Endometrial microvascular endothelial cells (primary cell): ENCODE measurements around the gene PID1. TPM values are rescaled to one million over a fixed set of nuclear protein-coding genes. Genes with fewer than 3 reads are reported as not detected.

ENCODE experiments used
- in situ Hi-C: cut with HindIII; loops from 2 replicates; pipeline ENCODE4 v1.10.0; 2017; ENCODE audit warnings: low sequenced_read_pairs, low pct_unique_long_range_greater_than_20kb; ENCODE audit errors: inconsistent ontology term
- total RNA-seq: library from RNA; depleted of rRNA; stranded (reverse); fragments of >200 nt; gene quantifications from one replicate; pipeline ENCODE4 v1.2.3, GENCODE V29; 2015; ENCODE audit errors: inconsistent ontology term

PID1 gene
- total RNA-seq, 1 donor from 2014 or later, result 0.28 TPM

GRCh38 chr2:229267080-229267479, 4.0 kb downstream of the PID1 start:
- in situ Hi-C loops, result no loop called here

GRCh38 chr2:229265727-229266126, 5.4 kb downstream of the PID1 start:
- in situ Hi-C loops, result no loop called here

GRCh38 chr2:229261599-229261998, 9.5 kb downstream of the PID1 start:
- in situ Hi-C loops, result no loop called here

GRCh38 chr2:229261076-229261475, 10.0 kb downstream of the PID1 start:
- in situ Hi-C loops, result no loop called here

GRCh38 chr2:229257985-229258384, 13.1 kb downstream of the PID1 start:
- in situ Hi-C loops, result no loop called here

- in situ Hi-C loops, result no loop called here
Measured at GRCh38 chr2:229256376-229256775, 14.7 kb downstream of the PID1 start.

GRCh38 chr2:229254206-229254605, 16.9 kb downstream of the PID1 start:
- in situ Hi-C loops, result no loop called here

GRCh38 chr2:229252996-229253395, 18.1 kb downstream of the PID1 start:
- in situ Hi-C loops, result no loop called here

- in situ Hi-C loops, result no loop called here
Measured at GRCh38 chr2:229252280-229252679, 18.8 kb downstream of the PID1 start.

- in situ Hi-C loops, result no loop called here
Measured at GRCh38 chr2:229249536-229249935, 21.6 kb downstream of the PID1 start.

- in situ Hi-C loops, result no loop called here
Measured at GRCh38 chr2:229246334-229246733, 24.8 kb downstream of the PID1 start.

GRCh38 chr2:229244975-229245374, 26.1 kb downstream of the PID1 start:
- in situ Hi-C loops, result no loop called here

- in situ Hi-C loops, result no loop called here
Measured at GRCh38 chr2:229243890-229244560, 27.1 kb downstream of the PID1 start.

- in situ Hi-C loops, result no loop called here
Measured at GRCh38 chr2:229240984-229241491, 30.0 kb downstream of the PID1 start.

GRCh38 chr2:229239021-229239420, 32.1 kb downstream of the PID1 start:
- in situ Hi-C loops, result no loop called here

GRCh38 chr2:229237270-229237669, 33.8 kb downstream of the PID1 start:
- in situ Hi-C loops, result no loop called here

- in situ Hi-C loops, result no loop called here
Measured at GRCh38 chr2:229235131-229235914, 35.8 kb downstream of the PID1 start.

- in situ Hi-C loops, result no loop called here
Measured at GRCh38 chr2:229231885-229232284, 39.2 kb downstream of the PID1 start.

- in situ Hi-C loops, result no loop called here
Measured at GRCh38 chr2:229231328-229231868, 39.7 kb downstream of the PID1 start.

GRCh38 chr2:229230911-229231310, 40.2 kb downstream of the PID1 start:
- in situ Hi-C loops, result no loop called here
